Activated CD8-positive, alpha-beta memory T cell treated with anti-CD3 and anti-CD28 coated beads, Interleukin-2, amount 50 U/mL, for 24 hours (primary cell): ENCODE results near the gene MGAT3.
A peak's percentile ranks its signal among the peaks of the same experiment; 100 is the strongest.
"Not testable (repeated sequence)": the region's sequence is repeated elsewhere in the genome, so short reads cannot be mapped to it uniquely, and the experiment has no call there.

ENCODE experiments used
- DNase-seq: peaks from one replicate; pipeline ENCODE4 v3.0.0-alpha.2; 2020; ENCODE audit errors: extremely low read depth

The MGAT3 gene

GRCh38 chr22:39514373-39514973, 57.7 kb downstream of the MGAT3 start:
- no peak for DNase-seq

DNA sequence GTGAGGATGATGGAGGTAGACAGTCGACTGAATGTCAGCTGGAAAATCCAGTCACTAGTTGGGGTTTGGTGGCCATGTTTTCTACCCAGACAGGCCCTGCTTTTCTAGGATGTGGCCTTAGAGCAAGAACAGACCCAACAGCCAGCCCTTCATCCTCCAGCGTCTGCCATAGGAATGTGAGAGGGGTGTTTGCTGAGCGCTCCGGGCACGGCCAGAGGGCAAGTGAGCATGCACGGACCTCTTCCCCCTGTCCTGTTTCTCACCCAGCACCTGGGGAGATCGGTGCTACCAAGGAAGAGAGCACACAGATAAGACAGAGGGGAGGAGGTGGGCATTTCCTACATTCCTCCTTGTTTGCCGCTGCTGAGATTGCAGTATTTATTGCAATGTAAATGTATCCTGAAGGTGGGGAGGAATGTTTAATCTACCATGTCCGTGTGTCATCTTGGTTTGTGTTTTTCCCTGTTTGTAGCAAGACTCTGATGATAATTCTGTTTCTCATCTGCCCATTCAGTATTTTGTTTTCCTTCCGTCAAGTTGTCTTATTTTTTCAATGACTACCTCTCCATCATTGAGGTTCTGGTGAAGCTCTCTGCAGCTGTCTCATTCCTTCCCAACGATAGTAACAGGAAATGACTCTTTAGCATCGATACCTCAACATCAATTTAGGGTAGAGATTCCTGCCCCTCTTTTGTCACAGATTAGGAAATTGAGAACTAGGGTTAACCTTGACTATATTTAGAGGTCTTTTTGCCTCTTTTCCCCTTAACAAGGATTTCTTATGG, 58.6 kb downstream of the MGAT3 start:
- DNase-seq, result no peak

DNA sequence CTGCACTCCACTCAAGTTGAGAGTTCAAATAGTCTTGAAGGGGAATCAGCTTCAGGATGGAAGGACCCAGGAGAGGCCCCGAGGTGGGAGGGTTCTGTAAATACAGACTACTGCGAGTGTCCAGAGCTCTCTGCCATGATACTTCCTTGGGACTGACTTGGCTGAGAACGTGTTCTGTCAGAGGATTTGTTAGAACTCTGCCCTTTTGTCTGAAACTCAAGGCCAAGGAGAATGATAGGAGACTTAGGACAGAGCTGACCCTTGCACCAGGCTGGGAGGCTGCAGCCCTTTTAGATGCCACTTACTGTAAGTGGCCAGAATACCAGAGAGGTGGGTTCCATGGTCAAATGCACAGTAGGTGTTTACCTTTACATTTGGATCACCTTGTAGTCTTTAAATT, 60.7 kb downstream of the MGAT3 start:
- no peak for DNase-seq

DNA sequence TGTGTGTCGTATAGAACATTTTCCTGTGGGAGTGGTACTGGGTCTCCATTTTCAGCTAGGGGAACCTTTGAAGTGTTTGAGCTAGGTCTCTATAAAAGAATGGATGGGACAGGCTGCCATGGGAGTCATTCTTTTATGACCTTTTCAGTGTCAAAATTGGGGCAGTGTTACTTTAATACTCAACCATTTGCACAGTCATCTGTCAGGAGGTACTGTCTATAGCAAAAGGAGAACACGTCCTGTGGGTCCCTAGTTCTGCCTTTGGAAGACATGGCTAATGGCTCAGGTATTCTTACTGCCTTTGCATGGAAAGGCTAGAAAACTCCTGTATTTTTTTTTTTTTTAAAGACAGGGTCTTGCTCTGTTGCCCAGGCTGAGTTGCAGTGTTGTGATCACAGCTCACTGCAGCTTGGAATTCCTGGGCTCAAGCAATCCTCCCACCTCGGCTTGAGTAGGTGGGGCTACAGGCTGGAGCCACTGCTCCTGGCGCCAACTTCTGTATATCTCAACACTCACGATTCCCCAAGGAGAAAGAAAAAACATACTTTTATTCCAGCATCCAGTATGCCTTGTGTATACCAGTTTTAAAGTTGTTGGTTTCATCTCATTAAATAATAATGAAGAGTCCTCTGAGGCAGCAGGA, 61.5 kb downstream of the MGAT3 start:
- no peak for DNase-seq

DNA sequence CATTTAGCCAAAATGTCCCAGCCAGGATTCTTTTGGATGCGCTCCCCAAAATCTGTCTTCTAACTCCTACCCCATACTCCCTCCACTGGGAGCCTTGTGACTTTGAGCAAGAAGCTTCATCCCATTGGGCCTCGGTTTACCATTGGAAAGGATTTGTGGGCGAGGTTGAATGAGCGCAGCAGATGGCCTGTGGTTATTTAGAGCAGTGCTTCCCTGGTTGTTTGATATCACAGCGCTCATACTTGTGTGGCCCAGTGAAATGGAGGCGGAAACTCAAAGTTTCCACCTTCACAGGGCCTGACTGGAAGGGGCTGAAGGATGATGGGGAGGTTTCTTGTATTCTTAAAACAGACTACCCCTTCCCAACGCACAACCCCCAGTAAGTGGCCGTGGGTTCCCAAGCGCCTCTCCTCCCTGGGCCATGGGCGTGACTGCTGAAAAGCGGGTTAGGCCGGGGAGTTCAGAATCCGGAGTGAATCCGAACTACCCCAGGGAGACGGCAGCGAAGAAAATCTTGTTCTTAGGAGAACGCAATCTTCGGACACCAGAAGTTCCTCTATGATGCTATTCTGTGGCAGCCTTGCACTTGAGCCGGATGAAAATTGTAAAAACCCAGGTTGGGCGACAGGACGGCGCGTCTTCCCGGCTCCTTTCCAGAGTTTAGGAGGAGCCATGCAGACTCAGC, 62.3 kb downstream of the MGAT3 start:
- DNase-seq, result no peak

- DNase-seq, result peak; percentile 89
Measured at GRCh38 chr22:39519681-39520225, 62.9 kb downstream of the MGAT3 start.

GRCh38 chr22:39520226-39521105, 63.7 kb downstream of the MGAT3 start, which contains the start of gene ATF4:
Gene ATF4 (plus strand): TSS chr22:39520562. CDS start chr22:39521446, 884 bp downstream.
- DNase-seq, result peak; percentile 73

DNA sequence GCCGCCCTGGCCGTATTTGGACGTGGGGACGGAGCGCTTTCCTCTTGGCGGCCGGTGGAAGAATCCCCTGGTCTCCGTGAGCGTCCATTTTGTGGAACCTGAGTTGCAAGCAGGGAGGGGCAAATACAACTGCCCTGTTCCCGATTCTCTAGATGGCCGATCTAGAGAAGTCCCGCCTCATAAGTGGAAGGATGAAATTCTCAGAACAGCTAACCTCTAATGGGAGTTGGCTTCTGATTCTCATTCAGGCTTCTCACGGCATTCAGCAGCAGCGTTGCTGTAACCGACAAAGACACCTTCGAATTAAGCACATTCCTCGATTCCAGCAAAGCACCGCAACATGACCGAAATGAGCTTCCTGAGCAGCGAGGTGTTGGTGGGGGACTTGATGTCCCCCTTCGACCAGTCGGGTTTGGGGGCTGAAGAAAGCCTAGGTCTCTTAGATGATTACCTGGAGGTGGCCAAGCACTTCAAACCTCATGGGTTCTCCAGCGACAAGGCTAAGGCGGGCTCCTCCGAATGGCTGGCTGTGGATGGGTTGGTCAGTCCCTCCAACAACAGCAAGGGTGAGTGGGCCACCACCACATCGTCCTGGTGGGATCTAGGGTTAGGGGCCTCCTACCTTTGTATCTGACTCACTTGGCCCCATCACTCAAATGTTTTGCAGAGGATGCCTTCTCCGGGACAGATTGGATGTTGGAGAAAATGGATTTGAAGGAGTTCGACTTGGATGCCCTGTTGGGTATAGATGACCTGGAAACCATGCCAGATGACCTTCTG, 64.5 kb downstream of the MGAT3 start:
- DNase-seq, result not testable (repeated sequence)

GRCh38 chr22:39522091-39522490, 65.3 kb downstream of the MGAT3 start:
- not testable (repeated sequence) for DNase-seq

- no peak for DNase-seq
Measured at GRCh38 chr22:39522567-39523300, 65.9 kb downstream of the MGAT3 start.

GRCh38 chr22:39524089-39524752, 67.4 kb downstream of the MGAT3 start:
- DNase-seq, result no peak

DNA sequence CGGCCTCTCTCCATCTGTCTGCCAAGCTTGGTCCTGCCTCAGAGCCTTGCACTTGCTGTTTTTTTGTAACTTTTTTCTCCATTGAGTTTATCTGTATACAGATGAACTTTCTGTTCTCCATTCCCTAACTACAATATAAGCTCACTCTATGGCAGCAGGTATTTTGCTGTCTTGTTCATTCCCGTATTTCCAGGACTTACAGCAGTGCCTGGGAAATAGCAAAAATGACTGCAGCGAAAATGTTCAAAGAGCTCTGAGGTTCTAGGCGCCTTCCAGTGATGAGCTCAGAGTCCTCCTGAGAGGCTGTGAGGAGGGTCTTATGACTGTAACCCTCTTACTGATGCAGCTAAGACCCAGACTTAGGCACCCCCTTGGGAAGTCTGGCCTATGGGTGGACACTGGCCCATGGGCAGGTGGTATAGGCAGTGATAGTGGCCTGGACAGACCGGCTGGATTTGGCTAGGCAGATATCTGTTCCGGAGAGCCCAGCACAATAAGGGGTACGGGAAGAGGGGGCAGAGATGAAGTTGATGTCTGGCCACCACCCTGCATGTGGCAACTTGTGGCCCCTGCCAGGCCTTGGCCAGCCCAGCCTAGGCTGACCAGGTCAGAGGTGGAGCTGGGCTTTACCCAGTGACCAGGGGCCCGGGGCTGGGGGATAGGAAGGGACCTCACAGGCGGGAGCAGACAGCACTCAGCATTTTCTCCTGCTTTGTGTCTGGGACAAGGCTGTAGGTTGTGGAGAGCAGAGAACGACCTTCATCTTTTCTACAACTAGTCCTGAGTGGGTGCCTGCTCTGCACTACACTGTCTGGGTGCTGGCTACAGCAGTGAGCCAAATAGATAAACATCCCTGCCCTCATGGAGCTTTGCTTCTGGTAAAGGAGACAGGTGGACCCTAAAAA, 68.2 kb downstream of the MGAT3 start:
- no peak for DNase-seq

DNA sequence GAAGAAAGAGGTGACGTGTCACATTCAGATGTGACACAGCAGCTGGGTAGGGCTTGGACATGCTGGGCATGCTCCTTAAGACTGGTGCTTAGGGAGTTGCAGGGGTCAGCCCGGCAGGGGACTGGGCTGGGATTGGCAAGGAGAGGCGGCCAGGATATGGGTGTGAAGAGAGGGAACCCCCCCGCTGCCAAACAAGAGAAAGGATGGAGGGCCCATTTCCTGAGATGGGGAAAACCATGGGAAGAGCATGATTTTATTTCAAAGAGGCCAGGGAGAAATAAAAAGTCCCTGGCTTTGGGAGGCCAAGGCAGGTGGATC, 68.8 kb downstream of the MGAT3 start:
- no peak for DNase-seq

DNA sequence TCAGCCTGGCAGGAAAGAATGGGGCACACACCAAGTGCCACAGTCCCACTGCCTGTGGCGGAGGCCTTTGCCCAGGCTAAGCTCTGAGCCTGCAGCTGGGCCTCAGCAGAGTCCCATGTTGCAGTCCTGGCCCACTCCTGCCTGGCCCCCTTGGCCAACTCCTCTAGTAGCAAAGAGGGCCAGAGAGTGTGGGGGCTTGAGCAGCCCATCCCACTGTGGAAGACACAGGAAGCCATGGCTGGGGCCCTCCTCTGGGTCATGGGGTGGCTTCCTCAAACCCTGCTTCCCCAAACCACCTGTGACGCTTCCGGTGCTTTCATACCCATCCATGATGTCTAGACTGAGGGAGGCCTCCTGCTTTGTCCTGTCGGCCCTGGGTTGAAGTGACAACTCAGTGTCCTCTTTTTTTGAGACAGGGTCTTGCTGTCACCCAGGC, 69.9 kb downstream of the MGAT3 start:
- no peak for DNase-seq

DNA sequence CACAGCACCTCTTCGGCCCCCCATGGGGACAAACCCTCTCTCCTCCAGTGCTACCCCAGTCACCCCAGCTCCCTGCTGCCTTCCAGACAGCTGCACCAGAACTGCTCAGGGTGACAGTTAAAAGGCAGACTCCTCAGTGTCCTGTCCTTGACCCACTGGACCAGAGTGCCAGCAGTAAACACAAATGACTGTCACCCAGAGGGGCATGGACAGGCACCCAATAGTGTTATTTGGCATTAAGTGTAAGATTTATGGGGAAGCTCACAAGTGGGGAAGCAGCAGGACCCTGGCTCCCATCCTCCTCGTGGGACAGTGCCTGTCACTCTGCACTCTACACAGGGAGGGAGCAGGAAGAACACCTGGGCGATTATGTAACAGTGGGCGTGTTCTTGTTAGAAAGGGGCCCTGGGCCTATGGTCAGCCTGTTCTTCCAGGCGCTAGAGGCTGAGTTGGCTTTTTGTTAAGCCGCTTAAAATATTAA, 70.7 kb downstream of the MGAT3 start:
- DNase-seq, result no peak

DNA sequence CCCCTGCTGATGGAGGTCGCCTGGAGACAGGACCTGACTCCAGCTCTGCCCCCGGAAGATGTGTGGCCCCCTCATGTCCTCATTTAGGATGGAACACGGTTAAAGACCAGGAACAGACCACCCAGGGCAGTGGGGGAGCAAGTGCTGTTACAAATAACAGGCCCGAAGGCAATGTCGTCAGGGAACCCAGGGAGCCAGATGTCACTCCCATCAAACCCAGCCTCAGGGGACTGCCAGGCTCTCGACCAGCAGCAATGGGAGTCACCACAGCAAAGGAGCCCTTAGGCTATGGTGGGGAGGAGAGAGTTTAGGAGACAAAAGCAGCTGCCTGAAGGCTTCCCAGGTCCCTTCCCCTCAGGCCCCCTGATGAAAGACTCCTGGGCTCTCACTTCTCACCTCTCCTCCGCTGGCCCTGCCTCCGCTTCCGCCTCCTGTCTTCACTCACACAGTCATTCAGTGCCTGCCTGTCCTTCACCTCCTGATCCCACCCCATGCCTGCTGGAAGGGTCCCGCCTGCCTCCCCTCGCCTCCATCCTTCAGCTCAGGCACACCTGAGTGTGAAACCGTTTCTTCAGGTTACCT, 71.4 kb downstream of the MGAT3 start:
- DNase-seq, result no peak

GRCh38 chr22:39528681-39529486, 72.1 kb downstream of the MGAT3 start:
- DNase-seq, result peak; percentile 64
